ENCODE results near the gene CCDC141.

DNA sequence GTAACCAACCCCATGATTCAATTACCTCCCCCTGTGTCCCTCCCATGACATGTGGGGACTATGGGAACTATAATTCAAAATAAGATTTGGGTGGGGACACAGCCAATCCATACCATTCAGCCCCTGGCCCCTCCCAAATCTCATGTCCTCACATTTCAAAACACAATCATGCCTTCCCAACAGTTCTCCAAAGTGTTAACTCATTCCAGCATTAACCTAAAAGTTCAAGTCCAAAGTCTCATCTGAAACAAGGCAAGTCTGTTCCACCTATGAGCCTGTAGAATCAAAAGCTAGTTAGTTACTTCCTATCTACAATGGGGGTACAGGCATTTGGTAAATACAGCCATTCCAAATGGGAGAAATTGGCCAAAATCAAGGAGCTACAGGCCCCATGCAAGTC is 32.0 kb upstream of the CCDC141 start:
- TF ChIP-seq ZNF274 (IDR thresholded peaks at IDR 0.05; ENCODE audit: low read depth, low read length): no peak
- TF ChIP-seq YY1 (IDR thresholded peaks at IDR 0.05; ENCODE audit: insufficient read depth, insufficient read length): no peak

All from NT2/D1 (cell line).